Esophagus squamous epithelium (tissue), 4 donors: ENCODE results near the gene TMEM167B.

Experiments
- CTCF ChIP-seq, 6 experiments: fragments of 450-650 bp in 4 of 6; fragments of 200-600 bp in 2 of 6; sonication (generic) in 2 of 6; IDR thresholded peaks; one replicate each; pipeline ENCODE4 v1.5.1; 2016 to 2019; ENCODE audit warnings: antibody characterized with exemption in 6 of 6, mild to moderate bottlenecking in 4 of 6, moderate library complexity in 4 of 6
- POLR2A ChIP-seq, 4 donors: fragments of 450-650 bp; IDR thresholded peaks; one replicate each; pipeline ENCODE4 v1.6.1; 2017; ENCODE audit warnings: antibody characterized with exemption in 4 of 4, mild to moderate bottlenecking in 4 of 4, moderate library complexity in 3 of 4

- TF ChIP-seq CTCF (IDR thresholded peaks at IDR 0.05) (no peak), POLR2A (IDR thresholded peaks at IDR 0.05) (no peak)
Measured at GRCh38 chr1:109094871-109095270, 4.3 kb downstream of the TMEM167B start.
